Body of pancreas (tissue), 4 donors: ENCODE data around the gene DNMBP. TPM values are rescaled to one million over a fixed set of nuclear protein-coding genes. Genes with fewer than 3 reads are reported as not detected.

Experiments
- ATAC-seq: fragments of 150-250 bp; one replicate; pipeline ENCODE4 v1.9.1; 2016
- DNase-seq, 4 donors: peaks; one replicate each; pipeline ENCODE4 v3.0.0-alpha.2; 2019
- H3K27ac ChIP-seq, 4 donors: fragments of 200-600 bp; sonication (generic); 1 replicate in 3 of 4; 2 replicates in 1 of 4; pipeline versions ENCODE4 v1.5.1 to v1.6.1; 2016 to 2019; ENCODE audit warnings: mild to moderate bottlenecking in 1 of 4, mixed read lengths in 1 of 4, moderate library complexity in 1 of 4
- H3K27me3 ChIP-seq, 2 donors: fragments of 200-600 bp; sonication (generic); one replicate each; pipeline ENCODE4 v1.6.0; 2016; ENCODE audit warnings: mild to moderate bottlenecking in 1 of 2
- H3K36me3 ChIP-seq, 2 donors: fragments of 200-600 bp; sonication (generic); replicated peaks in 1 of 2; 2 replicates each; pipeline ENCODE4 v1.5.1; 2016; ENCODE audit warnings: low read depth in 2 of 2; ENCODE audit not compliant: insufficient read depth in 1 of 2
- H3K4me1 ChIP-seq: fragments of 200-600 bp; sonication (generic); one replicate; pipeline ENCODE4 v1.6.0; 2016
- H3K4me3 ChIP-seq, 2 donors: fragments of 200-600 bp; sonication (generic); 1 replicate in 1 of 2; 2 replicates in 1 of 2; pipeline ENCODE4 v1.5.1; 2016 to 2019
- H3K9me3 ChIP-seq, 3 donors: fragments of 200-600 bp; sonication (generic); 1 replicate in 2 of 3; 2 replicates in 1 of 3; pipeline ENCODE4 v1.5.1; 2016
- POLR2A ChIP-seq, 3 donors: fragments of 450-650 bp; IDR thresholded peaks; one replicate each; pipeline ENCODE4 v1.6.1; 2016; ENCODE audit warnings: antibody characterized with exemption in 3 of 3, mild to moderate bottlenecking in 2 of 3
- WGBS, 2 donors: methylation state at CpG; one replicate each; pipeline ENCODE4 v1.1.5; 2017; 5-methylcytosine and 5-hydroxymethylcytosine counted together
- intact Hi-C: fragments of 100-400 bp; cut with DNase I; formaldehyde crosslinking; loops from one replicate; pipeline ENCODE4 v1.15.1; 2023
- total RNA-seq, 2 donors: library from RNA; depleted of rRNA; stranded (reverse); fragments of >200 nt; gene quantifications; one replicate each; pipeline ENCODE4 v1.1.0, GENCODE V29; 2016
- TF ChIP-seq, protein P1 (sequence below), 7 experiments: fragments of 450-650 bp in 4 of 7; fragments of 200-600 bp in 3 of 7; sonication (generic) in 3 of 7; IDR thresholded peaks; one replicate each; pipeline ENCODE4 v1.5.1; 2016 to 2019; ENCODE audit warnings: antibody characterized with exemption in 7 of 7

DNMBP gene
- total RNA-seq, 2 donors from 2014 or later: 11.5 to 19.2 TPM

DNA sequence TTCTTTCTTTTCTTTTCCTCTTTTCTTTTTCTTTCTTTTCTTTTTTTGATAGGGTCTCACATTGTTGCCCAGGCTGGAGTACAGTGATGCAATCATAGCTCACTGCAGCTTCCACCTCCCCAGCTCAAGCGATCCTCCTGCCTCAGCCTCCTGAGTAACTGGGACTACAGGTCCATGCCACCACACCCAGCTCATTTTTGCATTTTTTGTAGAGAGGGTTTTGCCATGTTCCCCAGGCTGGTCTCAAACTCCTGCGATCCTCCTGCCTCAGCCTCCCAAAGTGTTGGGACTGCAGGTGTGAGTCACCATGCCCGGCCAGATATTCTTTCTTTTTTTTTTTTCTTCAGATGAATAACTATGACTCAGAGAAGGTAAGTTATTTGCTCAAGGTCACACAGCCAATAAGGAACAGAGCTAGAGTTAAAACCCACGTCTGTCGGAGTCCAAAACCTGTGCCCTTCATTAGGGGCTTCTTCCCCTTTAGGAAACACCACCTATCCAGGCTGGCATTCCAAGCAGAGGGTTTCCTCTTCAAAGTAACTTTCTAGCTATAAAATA, 28.1 kb upstream of the DNMBP start:
- ATAC-seq: no peak
- 72 to 91% methylated on average over 5 of the region's 5 CpGs for WGBS, 2 donors
- intact Hi-C loops: no loop called here

DNA sequence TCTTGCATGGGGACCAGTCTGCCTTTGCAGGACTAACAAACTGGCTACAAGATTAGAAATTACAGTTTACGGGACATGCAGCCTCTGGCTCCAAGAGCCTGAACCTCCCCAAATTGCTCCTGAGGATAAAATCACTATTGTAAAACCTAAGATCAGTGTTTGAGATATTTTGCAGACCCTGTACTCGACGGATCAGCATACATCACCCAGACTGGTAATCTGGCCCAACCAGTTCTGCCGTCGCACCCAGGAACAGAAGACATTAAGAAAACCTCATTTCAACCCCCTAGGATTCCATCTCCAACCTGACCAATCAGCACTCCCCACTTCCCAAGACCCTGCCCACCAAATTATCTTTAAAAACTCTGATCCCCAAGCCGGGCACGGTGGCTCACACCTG, 27.1 kb upstream of the DNMBP start:
- 67 to 68% methylated on average over 5 to 7 of the region's 7 CpGs for WGBS, 2 donors
- TF ChIP-seq POLR2A (IDR thresholded peaks at IDR 0.05): no peak
- TF ChIP-seq, protein P1, sequence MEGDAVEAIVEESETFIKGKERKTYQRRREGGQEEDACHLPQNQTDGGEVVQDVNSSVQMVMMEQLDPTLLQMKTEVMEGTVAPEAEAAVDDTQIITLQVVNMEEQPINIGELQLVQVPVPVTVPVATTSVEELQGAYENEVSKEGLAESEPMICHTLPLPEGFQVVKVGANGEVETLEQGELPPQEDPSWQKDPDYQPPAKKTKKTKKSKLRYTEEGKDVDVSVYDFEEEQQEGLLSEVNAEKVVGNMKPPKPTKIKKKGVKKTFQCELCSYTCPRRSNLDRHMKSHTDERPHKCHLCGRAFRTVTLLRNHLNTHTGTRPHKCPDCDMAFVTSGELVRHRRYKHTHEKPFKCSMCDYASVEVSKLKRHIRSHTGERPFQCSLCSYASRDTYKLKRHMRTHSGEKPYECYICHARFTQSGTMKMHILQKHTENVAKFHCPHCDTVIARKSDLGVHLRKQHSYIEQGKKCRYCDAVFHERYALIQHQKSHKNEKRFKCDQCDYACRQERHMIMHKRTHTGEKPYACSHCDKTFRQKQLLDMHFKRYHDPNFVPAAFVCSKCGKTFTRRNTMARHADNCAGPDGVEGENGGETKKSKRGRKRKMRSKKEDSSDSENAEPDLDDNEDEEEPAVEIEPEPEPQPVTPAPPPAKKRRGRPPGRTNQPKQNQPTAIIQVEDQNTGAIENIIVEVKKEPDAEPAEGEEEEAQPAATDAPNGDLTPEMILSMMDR (IDR thresholded peaks at IDR 0.05): no peak
- DNase-seq: no peak
- no peaks in the 10 kb centered on the region for H3K4me1 ChIP-seq
- H3K27me3 ChIP-seq: no peaks in the 10 kb centered on the region
- ATAC-seq: no peak
- H3K4me3 ChIP-seq: no peak overlapping the region
- no peaks in the 10 kb centered on the region for H3K9me3 ChIP-seq
- intact Hi-C loops: no loop called here
- no peak overlapping the region for H3K27ac ChIP-seq
- no peaks in the 10 kb centered on the region for H3K36me3 ChIP-seq

More for the DNA sequence above, 28.1 kb upstream of the DNMBP start:
- DNase-seq: no peak
- no peak for TF ChIP-seq POLR2A (IDR thresholded peaks at IDR 0.05)
- TF ChIP-seq, protein P1 (IDR thresholded peaks at IDR 0.05): no peak
- Histone ChIP-seq H3K4me3 (no peak overlapping the region), H3K27ac (no peak overlapping the region), H3K27me3 (no peaks in the 10 kb centered on the region), H3K4me1 (no peaks in the 10 kb centered on the region), H3K9me3 (no peaks in the 10 kb centered on the region), H3K36me3 (no peaks in the 10 kb centered on the region)

DNA sequence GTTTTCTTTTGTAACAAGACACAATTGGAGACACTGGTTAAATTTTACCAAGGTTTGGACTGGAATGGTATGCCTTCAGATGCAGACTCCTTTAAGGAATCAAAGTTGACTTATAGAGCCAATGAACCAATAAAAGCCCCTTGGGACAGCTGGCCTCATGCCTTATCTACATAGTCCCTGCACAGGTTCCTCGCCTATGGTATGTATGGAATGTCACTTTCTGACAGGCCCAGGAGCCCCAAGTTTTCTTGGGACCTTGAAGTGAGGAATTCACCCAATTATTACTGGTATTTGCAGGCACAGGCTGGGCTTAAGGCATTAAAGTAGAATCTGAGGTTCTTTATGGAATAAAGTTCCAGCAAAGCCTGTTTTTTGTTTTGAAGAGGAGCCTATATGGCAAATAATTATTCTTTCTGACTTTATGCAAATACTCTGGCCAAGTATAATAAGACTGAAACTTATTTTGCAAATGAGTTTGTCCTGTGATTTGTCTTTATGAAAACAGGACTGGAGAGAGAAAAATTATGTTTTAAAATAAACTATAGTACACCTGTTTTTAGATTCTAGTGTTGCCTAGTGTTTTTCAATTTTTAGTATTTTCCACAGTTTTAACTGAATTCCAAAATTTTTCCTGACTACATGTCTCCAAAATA, 24.1 kb upstream of the DNMBP start:
- ATAC-seq (no peak), DNase-seq (no peak)
- Histone ChIP-seq H3K27me3 (no peaks in the 10 kb centered on the region), H3K36me3 (no peaks in the 10 kb centered on the region), H3K27ac (no peak overlapping the region), H3K4me3 (no peak overlapping the region), H3K4me1 (no peaks in the 10 kb centered on the region), H3K9me3 (no peaks in the 10 kb centered on the region)
- WGBS, 2 donors: 79 to 90% methylated on average over 1 of the region's 1 CpG
- TF ChIP-seq POLR2A (IDR thresholded peaks at IDR 0.05): no peak
- TF ChIP-seq, protein P1 (IDR thresholded peaks at IDR 0.05): no peak
- intact Hi-C loops: no loop called here

DNA sequence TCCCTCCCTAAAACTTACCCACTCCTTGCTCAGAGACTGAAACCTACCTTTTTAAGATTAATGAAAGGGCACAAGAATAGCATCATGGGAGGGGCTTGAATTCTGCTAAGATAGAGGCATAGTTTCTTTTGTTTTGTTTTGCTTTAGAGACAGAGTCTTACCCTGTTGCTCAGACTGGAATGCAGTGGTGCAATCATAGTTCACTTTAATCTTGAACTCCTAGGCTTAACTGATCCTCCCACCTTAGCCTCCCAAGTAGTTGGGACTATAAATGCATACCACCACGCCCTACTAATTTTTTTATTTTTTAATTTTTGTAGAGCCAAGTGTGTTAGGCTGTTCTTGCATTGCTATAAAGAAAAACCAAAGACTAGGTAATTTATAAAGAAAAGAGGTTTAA, 17.7 kb upstream of the DNMBP start:
- no peaks in the 10 kb centered on the region for H3K36me3 ChIP-seq
- no peak for DNase-seq
- intact Hi-C loops: no loop called here
- peaks cover 0 to 7% (median 0%) of the 10 kb centered on the region in 3 donors for H3K9me3 ChIP-seq
- H3K27ac ChIP-seq: no peak overlapping the region
- H3K4me1 ChIP-seq: no peaks in the 10 kb centered on the region
- ATAC-seq: no peak
- TF ChIP-seq, protein P1 (IDR thresholded peaks at IDR 0.05): no peak
- no peak for TF ChIP-seq POLR2A (IDR thresholded peaks at IDR 0.05)
- H3K27me3 ChIP-seq: no peaks in the 10 kb centered on the region
- 95% methylated on average over 1 of the region's 1 CpG for WGBS, 2 donors
- no peak overlapping the region for H3K4me3 ChIP-seq

DNA sequence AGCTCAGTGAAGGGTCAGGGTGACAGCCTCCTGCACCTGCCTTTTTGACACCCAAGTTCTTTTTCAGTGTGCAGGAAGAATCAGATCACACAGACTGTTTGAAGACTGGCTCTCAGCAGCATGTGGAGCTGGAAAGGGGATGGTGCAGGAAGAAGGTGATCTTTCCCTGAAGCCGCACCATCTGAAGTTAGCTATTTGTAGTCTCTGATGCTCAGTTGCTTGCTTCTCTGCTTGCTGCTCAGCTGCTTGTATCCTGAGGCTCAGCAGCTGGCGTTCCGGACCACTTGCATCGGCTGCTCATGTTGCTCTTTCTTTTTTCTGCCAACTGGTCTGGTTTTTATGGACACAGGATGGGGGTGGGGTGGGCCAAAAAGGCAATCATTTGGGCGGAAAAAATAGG, 15.8 kb upstream of the DNMBP start:
- DNase-seq (no peak), ATAC-seq (no peak)
- no peaks in the 10 kb centered on the region for H3K4me1 ChIP-seq
- no peak overlapping the region for H3K4me3 ChIP-seq
- H3K27me3 ChIP-seq: no peaks in the 10 kb centered on the region
- intact Hi-C loops: no loop called here
- no peak overlapping the region for H3K27ac ChIP-seq
- 63 to 83% methylated on average over 5 of the region's 5 CpGs for WGBS, 2 donors
- H3K36me3 ChIP-seq: no peaks in the 10 kb centered on the region
- TF ChIP-seq, protein P1 (IDR thresholded peaks at IDR 0.05): no peak
- no peak for TF ChIP-seq POLR2A (IDR thresholded peaks at IDR 0.05)
- peaks cover 0 to 7% (median 0%) of the 10 kb centered on the region in 3 donors for H3K9me3 ChIP-seq
